SU-DHL-6 (cell line): ENCODE measurements around the gene CMTM3.

Experiments
- H2AFZ ChIP-seq: fragments of 200-600 bp; sonication (generic); 2 replicates; pipeline ENCODE4 v1.6.1; 2014; ENCODE audit warnings: low read depth, mild to moderate bottlenecking, moderate library complexity, mixed read lengths, antibody characterized with exemption, low read length; ENCODE audit not compliant: severe bottlenecking
- H3F3A ChIP-seq: fragments of 200-600 bp; shearing (Covaris generic); 2 replicates; pipeline ENCODE4 v1.6.0; 2016; ENCODE audit warnings: antibody characterized with exemption, mild to moderate bottlenecking; ENCODE audit not compliant: insufficient read depth
- H3K27ac ChIP-seq: fragments of 200-600 bp; sonication (generic); 2 replicates; pipeline ENCODE4 v1.5.1; 2016; ENCODE audit warnings: low read depth, mild to moderate bottlenecking, low read length, moderate library complexity, mixed read lengths
- H3K27me3 ChIP-seq: fragments of 200-600 bp; sonication (generic), shearing (Covaris generic); 2 replicates; pipeline ENCODE4 v1.6.0; 2014; ENCODE audit warnings: mild to moderate bottlenecking, low read length
- H3K36me3 ChIP-seq: fragments of 200-600 bp; sonication (generic); 2 replicates; pipeline ENCODE4 v1.6.1; 2014; ENCODE audit warnings: mild to moderate bottlenecking, low read length, mixed read lengths
- H3K4me2 ChIP-seq: fragments of 300-600, 200-600 bp; shearing (Covaris generic), sonication (generic); 2 replicates; pipeline ENCODE4 v1.6.0; 2014; ENCODE audit warnings: low read length, low read depth, mild to moderate bottlenecking; ENCODE audit not compliant: poor library complexity, severe bottlenecking
- H3K4me3 ChIP-seq: fragments of 200-600 bp; sonication (generic); 2 replicates; pipeline ENCODE4 v1.5.1; 2014; ENCODE audit warnings: antibody characterized with exemption, low read length, mild to moderate bottlenecking, mixed read lengths; ENCODE audit not compliant: insufficient read depth, poor library complexity, severe bottlenecking
- H3K79me2 ChIP-seq: fragments of 200-600 bp; sonication (generic); 2 replicates; pipeline ENCODE4 v1.6.1; 2014; ENCODE audit warnings: mild to moderate bottlenecking, low read length, moderate library complexity; ENCODE audit not compliant: insufficient read depth
- H3K9ac ChIP-seq: fragments of 200-600 bp; sonication (generic); 2 replicates; pipeline ENCODE4 v1.7.0; 2014; ENCODE audit warnings: mild to moderate bottlenecking, low read length
- H3K9me2 ChIP-seq: fragments of 200-600 bp; sonication (generic); replicated peaks from 2 replicates; pipeline ENCODE4 v1.6.1; 2014; ENCODE audit warnings: low read length; ENCODE audit not compliant: insufficient read depth
- H3K9me3 ChIP-seq: fragments of 200-600 bp; sonication (generic); 2 replicates; pipeline ENCODE4 v1.6.1; 2014; ENCODE audit warnings: low read length, mixed read lengths; ENCODE audit not compliant: insufficient read depth
- H4K20me1 ChIP-seq: fragments of 200-600 bp; sonication (generic); 2 replicates; pipeline ENCODE4 v1.6.1; 2014; ENCODE audit warnings: low read depth, mild to moderate bottlenecking, antibody characterized with exemption, low read length, moderate library complexity, mixed read lengths
- EZH2phosphoT487 ChIP-seq: fragments of 200-600 bp; sonication (generic), shearing (Covaris generic); conservative IDR thresholded peaks from 2 replicates; pipeline ENCODE4 v1.6.1; 2018; ENCODE audit warnings: mild to moderate bottlenecking, antibody characterized with exemption, low read length, moderate library complexity, mixed read lengths
- TF ChIP-seq, protein P1 (sequence below): fragments of 200-600 bp; sonication (generic); IDR thresholded peaks from one replicate; pipeline ENCODE4 v1.5.1; 2017; ENCODE audit warnings: antibody characterized with exemption, mild to moderate bottlenecking, low read length, moderate library complexity; ENCODE audit not compliant: insufficient read depth, poor library complexity, severe bottlenecking

The CMTM3 gene

DNA sequence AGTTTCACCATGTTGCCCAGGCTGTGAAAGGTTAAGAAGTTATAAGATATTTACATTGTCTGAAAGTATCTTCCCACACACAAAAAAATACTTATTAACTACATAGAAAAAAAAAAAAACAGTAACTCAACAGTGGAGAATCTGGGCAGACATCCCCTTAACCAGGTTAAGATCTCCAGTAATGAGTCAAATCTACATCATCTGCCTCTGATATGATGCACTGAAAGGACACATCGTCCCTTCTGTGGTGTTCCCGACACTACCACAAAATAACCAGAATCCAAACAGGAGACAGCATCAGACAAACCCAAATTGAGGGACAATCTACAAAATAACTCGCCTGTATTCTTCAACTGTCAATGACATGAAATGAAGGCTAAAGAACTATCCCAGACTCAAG is 52.0 kb downstream of the CMTM3 start:
- H3K9ac ChIP-seq: no peak overlapping the region
- no peaks in the 10 kb centered on the region for H3K9me3 ChIP-seq
- H3K4me2 ChIP-seq: no peak overlapping the region
- TF ChIP-seq, protein P1, sequence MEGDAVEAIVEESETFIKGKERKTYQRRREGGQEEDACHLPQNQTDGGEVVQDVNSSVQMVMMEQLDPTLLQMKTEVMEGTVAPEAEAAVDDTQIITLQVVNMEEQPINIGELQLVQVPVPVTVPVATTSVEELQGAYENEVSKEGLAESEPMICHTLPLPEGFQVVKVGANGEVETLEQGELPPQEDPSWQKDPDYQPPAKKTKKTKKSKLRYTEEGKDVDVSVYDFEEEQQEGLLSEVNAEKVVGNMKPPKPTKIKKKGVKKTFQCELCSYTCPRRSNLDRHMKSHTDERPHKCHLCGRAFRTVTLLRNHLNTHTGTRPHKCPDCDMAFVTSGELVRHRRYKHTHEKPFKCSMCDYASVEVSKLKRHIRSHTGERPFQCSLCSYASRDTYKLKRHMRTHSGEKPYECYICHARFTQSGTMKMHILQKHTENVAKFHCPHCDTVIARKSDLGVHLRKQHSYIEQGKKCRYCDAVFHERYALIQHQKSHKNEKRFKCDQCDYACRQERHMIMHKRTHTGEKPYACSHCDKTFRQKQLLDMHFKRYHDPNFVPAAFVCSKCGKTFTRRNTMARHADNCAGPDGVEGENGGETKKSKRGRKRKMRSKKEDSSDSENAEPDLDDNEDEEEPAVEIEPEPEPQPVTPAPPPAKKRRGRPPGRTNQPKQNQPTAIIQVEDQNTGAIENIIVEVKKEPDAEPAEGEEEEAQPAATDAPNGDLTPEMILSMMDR: no peak
- no peak for TF ChIP-seq EZH2phosphoT487
- H2AFZ ChIP-seq: no peak overlapping the region
- H3K36me3 ChIP-seq: no peaks in the 10 kb centered on the region
- H3K27me3 ChIP-seq: 0 out of 2 replicates have a peak, but pooled peaks cover 3% of the 10 kb centered on the region
- no peaks in the 10 kb centered on the region for H4K20me1 ChIP-seq
- H3K4me3 ChIP-seq: no peak overlapping the region
- H3K27ac ChIP-seq: no peak overlapping the region
- no peaks in the 10 kb centered on the region for H3K9me2 ChIP-seq
- no peaks in the 10 kb centered on the region for H3F3A ChIP-seq
- no peaks in the 10 kb centered on the region for H3K79me2 ChIP-seq

DNA sequence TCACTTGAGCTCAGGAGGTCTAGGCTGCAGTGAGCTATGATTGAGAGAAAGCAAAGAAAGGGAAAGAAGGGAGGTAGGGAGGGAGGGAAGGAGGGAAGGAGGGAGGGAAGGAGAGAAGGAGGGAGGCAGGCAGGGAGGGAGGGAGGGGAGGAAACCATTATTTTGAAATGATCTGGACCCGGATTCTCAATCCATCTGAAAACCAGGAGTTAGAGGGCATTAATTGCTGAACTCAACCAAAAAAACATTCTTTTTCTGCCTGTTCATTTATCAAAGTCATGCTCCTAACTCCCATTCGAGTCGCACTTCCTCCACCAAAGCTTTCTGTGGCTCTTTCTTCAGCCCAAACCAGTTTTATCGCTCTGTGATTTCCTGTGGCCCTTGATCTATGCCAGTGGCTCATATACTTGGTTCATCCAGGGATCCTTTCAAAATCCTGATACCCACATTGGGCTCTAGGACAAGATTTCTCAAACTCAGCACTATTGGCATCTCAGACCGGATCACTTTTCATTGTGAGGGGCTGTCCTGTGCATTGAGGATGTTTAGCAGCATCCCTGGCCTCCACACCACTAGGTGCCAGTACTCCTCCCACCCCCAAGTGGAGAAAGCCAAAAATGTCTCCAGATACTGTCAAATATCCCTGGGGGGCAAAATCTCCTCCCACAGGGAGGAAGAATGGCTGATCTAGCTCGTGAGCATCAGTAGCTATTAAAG is 53.8 kb downstream of the CMTM3 start:
- H3K4me2 ChIP-seq: no peak overlapping the region
- no peak overlapping the region for H3K27ac ChIP-seq
- no peaks in the 10 kb centered on the region for H4K20me1 ChIP-seq
- TF ChIP-seq, protein P1: no peak
- TF ChIP-seq EZH2phosphoT487: no peak
- no peak overlapping the region for H3K4me3 ChIP-seq
- H3K9me3 ChIP-seq: no peaks in the 10 kb centered on the region
- no peaks in the 10 kb centered on the region for H3K79me2 ChIP-seq
- H3K9ac ChIP-seq: no peak overlapping the region
- H2AFZ ChIP-seq: no peak overlapping the region
- H3K27me3 ChIP-seq: 0 out of 2 replicates have a peak, but pooled peaks cover 3% of the 10 kb centered on the region
- no peaks in the 10 kb centered on the region for H3F3A ChIP-seq
- no peaks in the 10 kb centered on the region for H3K9me2 ChIP-seq
- H3K36me3 ChIP-seq: no peaks in the 10 kb centered on the region

DNA sequence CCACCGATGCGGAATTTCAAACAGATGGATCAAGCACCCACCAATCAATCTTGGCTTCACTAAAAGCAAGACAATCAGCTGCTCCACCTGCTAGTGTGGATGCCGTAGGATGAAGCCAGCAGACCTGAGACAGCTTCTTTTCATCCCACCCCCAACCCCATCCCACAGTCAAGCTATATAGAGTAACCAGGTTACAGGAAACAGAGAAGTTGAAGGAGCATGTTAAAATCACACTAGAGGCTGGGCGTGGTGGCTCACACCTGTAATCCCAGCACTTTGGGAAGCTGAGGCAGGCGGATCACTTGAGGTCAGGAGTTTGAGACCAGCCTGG is 54.3 kb downstream of the CMTM3 start:
- Histone ChIP-seq H3K4me2 (no peak overlapping the region), H3K27me3 (0 out of 2 replicates have a peak, but pooled peaks cover 3% of the 10 kb centered on the region), H3F3A (no peaks in the 10 kb centered on the region), H3K9me3 (no peaks in the 10 kb centered on the region), H3K36me3 (no peaks in the 10 kb centered on the region), H3K9me2 (no peaks in the 10 kb centered on the region), H3K9ac (no peak overlapping the region), H3K79me2 (no peaks in the 10 kb centered on the region), H3K4me3 (no peak overlapping the region), H4K20me1 (no peaks in the 10 kb centered on the region), H2AFZ (no peak overlapping the region), H3K27ac (no peak overlapping the region)
- TF ChIP-seq, protein P1: no peak
- no peak for TF ChIP-seq EZH2phosphoT487
